Stimulated activated CD8-positive, alpha-beta memory T cell treated with anti-CD3 and anti-CD28 coated beads, Interleukin-7, amount 100 ng/mL, for 4 hours (primary cell): ENCODE results near the gene EXOSC7.

ENCODE experiments used
- DNase-seq, 2 donors: peaks; one replicate each; pipeline ENCODE4 v3.0.0-alpha.2; 2020; ENCODE audit warnings: low read depth in 2 of 2

EXOSC7 gene

DNA sequence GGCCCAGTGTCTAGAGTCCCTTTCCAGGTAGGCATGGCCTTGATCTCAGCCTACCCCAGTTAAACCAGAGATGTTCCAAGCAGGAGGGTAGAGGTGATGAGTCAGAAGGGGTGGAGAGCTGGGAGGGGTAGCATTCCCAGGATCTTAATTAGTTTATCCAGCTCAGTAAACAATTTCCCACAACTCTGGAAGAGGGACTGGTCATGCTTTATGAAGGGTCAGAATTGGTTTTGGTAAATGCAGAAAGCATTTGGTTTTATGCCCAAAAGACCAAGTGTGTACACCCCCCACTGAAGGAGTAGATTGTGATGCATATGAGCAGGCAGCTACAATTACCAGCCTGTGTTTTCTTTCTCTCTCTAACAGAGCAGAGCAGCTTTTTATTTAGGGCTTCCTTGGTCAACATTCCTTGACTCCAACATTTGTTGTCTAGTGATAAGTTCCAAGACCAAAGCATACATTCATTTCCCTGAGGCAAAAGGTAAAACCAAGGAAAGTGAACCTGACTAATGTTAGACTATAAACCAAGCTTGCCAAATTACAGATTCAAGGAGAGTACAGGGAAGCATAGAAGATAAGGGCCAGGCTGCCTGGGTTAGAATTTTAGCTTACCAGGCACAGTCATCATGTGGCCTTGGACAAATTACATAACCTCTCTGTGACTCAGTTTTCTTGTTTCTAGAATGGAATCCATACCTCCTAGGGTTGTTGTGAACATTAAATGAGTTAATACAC, 17.6 kb downstream of the EXOSC7 start:
- no peak for DNase-seq

- no peak for DNase-seq
Observed at GRCh38 chr3:44995142-44995770, 19.2 kb downstream of the EXOSC7 start.

- DNase-seq = no peak
Observed at GRCh38 chr3:44996556-44996969, 20.5 kb downstream of the EXOSC7 start.

DNA sequence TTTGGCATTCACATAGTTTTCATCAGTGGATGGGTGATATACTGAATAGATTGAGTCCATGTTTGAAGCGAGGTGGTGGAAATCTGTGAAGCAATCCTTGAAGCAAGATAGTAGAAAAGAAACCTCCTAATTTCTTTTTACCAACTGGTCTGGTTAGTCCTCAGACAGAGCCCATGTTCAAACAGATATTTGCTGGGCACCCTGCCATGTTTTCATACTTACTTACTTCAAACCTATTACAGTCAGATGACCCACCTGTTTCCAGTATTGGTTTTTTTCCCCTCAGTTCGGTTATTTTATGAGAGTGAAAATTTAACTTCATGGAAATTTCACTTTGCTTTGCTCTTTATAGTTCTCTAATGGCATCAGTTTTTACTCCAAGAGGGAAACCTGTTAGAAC, 23.7 kb downstream of the EXOSC7 start:
- no peak for DNase-seq

DNA sequence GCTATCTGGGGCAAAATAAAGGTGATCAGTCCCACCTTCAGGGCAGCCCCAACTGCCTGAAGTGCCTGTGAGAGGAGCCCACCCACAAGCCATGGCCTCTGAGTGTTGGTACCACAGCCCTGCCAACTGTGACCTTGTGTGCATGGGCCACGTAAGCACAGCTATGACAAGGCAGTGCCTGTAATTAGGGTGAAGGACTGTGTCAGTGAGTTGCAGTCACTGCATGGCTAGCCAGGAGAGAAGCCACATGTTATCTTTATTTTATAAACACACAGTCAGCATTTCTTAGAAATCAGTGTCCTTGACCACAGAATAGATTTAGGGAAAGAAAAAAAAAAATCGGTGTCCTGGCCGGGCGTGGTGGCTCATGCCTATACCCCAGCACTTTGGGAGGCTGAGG, 24.8 kb downstream of the EXOSC7 start:
- no peak for DNase-seq

- no peak for DNase-seq
Observed at GRCh38 chr3:45001738-45002137, 25.7 kb downstream of the EXOSC7 start.

DNA sequence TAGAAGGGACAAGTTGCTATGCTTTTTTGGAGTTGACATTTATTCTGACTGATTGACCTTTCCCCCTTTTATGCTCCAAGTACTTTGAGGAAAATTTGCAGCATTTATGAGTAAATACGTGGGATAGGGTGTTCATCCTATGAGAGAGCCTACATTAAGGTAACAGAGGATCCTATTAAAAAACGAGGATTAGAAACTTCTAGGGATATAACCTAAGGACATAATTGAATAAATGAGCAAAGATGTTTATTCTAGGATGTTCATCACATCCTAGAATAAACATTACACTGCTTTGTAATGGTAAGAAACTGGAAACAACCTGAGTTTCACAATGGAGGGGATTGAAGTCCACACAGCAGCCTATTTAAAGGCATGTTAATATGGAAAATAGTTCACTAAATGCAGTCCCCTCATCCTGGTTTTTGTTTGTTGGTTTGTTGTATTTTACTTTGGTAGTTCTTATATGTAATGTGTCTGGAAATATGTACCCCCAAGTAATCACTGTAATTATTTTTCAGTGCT, 26.2 kb downstream of the EXOSC7 start:
- no peak for DNase-seq

DNA sequence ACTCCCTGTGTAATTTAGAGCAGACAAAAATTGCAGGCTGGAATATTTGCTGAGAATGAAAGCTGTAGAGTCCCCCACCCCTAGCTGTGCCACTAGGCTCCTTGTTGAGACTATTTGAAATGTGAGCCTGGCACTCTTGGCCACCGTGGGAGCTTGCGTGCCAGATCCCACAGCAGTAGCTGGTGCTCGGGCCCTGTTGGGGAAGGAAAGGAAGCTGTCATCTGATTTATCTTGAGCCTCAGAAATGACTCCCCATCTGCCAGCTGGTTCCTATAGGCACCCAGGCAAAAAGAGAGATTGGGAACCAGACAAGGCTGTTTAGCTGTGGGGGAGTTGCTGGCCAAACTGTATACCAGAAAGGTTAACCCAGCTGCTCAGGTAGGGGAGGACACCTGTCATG, 26.7 kb downstream of the EXOSC7 start:
- no peak for DNase-seq

GRCh38 chr3:45003406-45003805, 27.4 kb downstream of the EXOSC7 start:
- DNase-seq = no peak

DNA sequence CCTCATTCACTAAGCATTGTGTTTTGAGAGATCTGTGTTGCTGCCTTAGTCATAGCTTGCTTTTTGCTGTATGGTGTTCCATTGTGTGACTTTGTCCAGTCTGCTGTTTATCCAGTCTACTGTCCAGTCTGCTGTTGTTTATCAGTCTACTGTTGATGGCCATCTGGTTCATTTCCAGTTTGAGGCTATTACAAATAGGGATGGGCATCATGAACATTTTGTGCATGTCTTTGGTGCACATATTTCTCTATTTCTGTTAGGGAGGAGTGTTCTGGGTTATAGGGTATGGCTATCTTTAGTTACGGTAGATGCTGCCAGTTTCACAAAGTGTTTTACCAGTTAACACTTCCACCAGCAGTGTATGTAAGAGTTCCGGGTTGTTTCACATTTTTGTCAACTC, 27.8 kb downstream of the EXOSC7 start:
- no peak for DNase-seq

- no peak for DNase-seq
Observed at GRCh38 chr3:45007091-45007490, 31.0 kb downstream of the EXOSC7 start.

GRCh38 chr3:45008117-45008516, 32.1 kb downstream of the EXOSC7 start:
- DNase-seq = no peak

- no peak for DNase-seq
Observed at GRCh38 chr3:45009868-45010267, 33.8 kb downstream of the EXOSC7 start.

DNA sequence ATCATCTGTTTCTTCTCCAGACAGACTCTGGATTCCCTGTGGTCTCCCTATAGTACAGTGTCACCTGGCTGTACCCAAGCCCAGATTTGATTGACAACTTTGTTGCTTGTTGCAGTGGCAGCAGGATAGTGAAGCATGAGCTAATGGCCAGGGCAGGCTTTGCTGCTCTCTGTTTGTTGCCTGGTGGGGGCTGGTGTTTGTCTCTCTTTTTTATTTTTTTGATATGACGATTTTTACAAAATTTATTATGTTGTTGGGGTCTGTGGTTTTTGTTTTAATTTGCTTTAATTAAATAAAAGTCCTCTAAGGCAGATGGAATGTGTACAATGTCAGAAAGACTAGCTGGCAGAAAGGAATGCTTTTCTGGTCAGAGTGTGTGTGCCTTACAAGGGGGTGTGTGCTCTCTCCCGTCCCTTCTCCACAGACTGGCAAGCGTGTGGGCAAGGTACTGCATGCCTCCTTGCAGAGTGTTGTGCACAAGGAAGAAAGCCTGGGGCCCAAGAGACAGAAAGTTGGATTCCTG, 34.8 kb downstream of the EXOSC7 start:
- no peak for DNase-seq

DNA sequence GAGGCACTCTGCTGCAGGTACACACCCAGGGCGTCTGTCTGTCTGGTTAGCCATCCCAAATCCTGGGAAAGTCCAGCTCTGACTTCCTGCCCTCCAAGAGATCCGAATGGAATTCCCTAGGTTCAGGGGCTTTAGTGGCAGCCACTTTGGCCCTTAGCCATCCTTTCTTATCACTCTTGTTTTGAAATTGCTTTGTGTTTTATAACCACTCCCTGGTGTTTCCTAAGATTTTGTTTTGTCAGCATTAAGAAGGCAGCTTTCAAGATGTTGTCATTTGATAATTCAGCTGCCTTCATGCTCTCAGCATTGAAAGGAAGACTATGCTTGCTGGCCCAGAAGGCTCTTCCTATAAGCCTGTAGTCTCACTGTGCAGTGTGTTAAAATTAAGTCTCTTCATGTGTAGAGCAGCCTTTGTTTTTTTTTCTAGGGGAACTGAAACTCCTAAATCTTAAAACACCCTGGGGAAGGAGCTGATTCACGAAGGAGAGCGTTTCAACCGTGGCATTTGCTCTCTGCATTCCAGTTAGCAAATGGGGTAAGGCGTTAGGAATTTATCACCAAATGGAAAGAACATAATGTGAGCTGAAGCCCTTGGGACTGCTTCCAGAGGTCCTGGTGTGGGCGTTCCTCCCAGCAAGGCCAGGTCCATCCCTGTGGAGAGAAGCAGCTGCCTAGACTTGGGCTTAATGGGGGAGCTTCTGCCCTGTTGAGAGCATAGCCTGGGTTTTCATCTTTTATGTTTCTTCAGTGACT, 35.9 kb downstream of the EXOSC7 start:
- no peak for DNase-seq

DNA sequence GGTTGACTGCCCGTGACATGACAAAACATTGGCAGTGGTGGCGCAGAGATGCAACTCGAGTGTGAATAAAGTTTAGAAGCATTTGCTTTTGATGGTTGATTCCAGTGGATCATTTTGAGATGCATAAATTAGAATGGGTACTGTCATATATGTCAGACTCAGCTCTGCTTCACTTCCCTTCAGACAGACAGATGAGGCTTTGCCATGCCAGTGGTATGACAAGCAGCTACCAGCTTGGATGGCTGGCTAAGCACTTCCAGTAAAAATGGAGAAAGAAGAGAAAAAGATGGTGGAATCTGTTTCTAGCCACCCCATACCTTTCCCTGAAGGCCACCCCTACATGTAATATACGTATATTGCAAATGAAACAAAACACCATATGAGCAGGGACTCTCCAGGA, 36.5 kb downstream of the EXOSC7 start:
- no peak for DNase-seq

GRCh38 chr3:45016916-45017315, 40.9 kb downstream of the EXOSC7 start:
- no peak for DNase-seq

DNA sequence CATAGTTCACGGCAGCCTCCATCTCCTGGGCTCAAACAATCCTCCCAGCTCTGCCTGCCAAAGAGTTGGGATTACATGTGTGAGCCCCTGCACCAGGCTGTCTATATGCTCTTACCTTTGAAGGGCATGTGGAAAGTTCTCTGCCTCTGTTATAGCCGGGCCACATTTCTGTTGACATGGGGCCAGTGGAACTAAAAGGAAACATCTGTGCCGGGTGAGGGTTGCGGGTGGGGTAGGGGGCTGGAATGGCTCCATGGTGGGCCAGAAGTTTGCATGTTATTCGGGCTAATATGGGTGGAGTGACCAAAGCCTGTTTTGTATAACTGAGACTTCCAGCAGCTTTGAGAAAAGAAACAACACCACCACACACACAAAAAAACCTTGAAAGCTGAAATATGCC, 41.8 kb downstream of the EXOSC7 start:
- no peak for DNase-seq

DNA sequence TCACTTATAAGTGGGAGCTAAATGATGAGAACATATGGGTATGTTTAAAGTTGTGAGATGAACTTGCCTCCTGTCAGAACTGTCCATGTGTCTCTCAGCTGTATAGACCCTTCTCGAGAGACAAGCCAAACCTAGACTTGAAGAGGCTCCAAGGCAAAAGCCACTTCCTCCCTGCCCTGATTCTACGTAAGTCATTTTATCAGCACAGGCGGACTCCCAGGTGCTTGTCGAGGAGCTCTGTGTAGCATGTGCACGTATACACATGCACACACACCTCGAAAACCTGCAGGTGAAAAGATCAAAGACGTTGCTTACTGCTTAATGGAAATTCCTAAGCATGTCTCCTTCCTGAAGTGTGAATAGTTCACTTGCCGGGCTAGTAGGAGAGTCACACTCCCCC, 44.5 kb downstream of the EXOSC7 start:
- no peak for DNase-seq

GRCh38 chr3:45021524-45022297, 45.7 kb downstream of the EXOSC7 start:
- DNase-seq = no peak

DNA sequence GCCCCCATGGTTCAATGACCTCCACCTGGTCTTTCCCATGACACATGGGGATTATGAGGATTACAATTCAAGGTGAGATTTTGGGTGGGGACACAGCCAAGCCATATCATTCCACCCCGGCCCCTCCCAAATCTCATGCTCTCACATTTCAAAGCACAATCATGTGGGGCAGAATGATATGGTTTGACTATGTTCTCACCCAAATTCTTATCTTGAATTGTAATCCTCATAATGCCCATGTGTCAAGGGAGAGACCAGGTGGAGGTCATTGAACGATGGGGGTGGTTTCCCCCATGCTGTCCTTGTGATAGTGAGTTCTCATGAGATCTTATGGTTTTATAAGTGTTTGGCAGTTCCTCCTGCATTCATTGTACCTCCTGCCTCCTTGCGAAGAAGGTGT, 47.6 kb downstream of the EXOSC7 start:
- no peak for DNase-seq
